ENCODE results near the gene ALDH3B1. TPM values are rescaled to one million over a fixed set of nuclear protein-coding genes. Genes with fewer than 3 reads are reported as not detected.

Gene ALDH3B1
- total and polyA plus RNA-seq, 2 experiments from 2014 or later: 15.4 to 15.7 TPM

DNA sequence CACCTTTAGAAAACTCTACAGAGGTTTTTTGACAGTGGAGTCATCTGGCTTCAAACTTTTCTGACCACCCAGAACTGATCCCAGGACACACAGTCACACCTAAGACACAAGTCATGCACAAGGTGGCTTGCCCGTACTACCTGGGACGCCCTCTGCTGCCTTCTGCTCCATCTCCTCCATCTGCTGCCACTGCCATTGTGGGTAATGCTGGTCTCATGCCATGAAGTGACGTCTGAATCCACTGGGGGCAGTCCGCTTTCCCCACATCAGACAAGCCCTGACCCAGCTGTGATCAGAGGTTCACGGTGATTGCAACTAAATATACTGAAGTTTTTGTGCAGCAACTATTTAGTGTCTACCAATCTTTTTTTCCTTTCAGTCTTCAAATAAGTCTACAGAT lies 14.9 kb downstream of the ALDH3B1 start:
- no peaks in the 10 kb centered on the region for H3K27me3 ChIP-seq
- H3K9me2 ChIP-seq (replicated peaks; ENCODE audit: insufficient read depth): no peaks in the 10 kb centered on the region
- 86% methylated on average over 5 of the region's 5 CpGs for WGBS (ENCODE audit: low lambda C conversion rate, missing lambda C conversion rate)
- H3K27ac ChIP-seq: no peak overlapping the region
- no peak overlapping the region for H3K4me2 ChIP-seq
- H2AFZ ChIP-seq: no peak overlapping the region
- no peaks in the 10 kb centered on the region for H3K36me3 ChIP-seq (replicated peaks; ENCODE audit: insufficient read depth, low read depth)
- H3K4me3 ChIP-seq: no peak overlapping the region
- TF ChIP-seq EZH2 (IDR thresholded peaks at IDR 0.05; ENCODE audit: borderline replicate concordance) (no peak), EZH2phosphoT487 (IDR thresholded peaks at IDR 0.05; ENCODE audit: low read depth, severe bottlenecking, unreplicated experiment) (no peak)
- TF ChIP-seq, protein P1, sequence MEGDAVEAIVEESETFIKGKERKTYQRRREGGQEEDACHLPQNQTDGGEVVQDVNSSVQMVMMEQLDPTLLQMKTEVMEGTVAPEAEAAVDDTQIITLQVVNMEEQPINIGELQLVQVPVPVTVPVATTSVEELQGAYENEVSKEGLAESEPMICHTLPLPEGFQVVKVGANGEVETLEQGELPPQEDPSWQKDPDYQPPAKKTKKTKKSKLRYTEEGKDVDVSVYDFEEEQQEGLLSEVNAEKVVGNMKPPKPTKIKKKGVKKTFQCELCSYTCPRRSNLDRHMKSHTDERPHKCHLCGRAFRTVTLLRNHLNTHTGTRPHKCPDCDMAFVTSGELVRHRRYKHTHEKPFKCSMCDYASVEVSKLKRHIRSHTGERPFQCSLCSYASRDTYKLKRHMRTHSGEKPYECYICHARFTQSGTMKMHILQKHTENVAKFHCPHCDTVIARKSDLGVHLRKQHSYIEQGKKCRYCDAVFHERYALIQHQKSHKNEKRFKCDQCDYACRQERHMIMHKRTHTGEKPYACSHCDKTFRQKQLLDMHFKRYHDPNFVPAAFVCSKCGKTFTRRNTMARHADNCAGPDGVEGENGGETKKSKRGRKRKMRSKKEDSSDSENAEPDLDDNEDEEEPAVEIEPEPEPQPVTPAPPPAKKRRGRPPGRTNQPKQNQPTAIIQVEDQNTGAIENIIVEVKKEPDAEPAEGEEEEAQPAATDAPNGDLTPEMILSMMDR (IDR thresholded peaks at IDR 0.05; ENCODE audit: poor library complexity): no peak
- no peaks in the 10 kb centered on the region for H3K9me3 ChIP-seq (ENCODE audit: low read depth)
- H3K79me2 ChIP-seq: peaks cover 5% of the 10 kb centered on the region
- no peaks in the 10 kb centered on the region for H4K20me1 ChIP-seq (ENCODE audit: insufficient read depth, poor library complexity, severe bottlenecking)
- peaks cover 5% of the 10 kb centered on the region for H3K4me1 ChIP-seq (ENCODE audit: insufficient read depth)
- DNase-seq (ENCODE audit: low spot score): no peak

- no peak overlapping the region for H2AFZ ChIP-seq
- DNase-seq (ENCODE audit: low spot score): no peak
- 97% methylated on average over 10 of the region's 18 CpGs for WGBS (ENCODE audit: low lambda C conversion rate, missing lambda C conversion rate)
- no peaks in the 10 kb centered on the region for H3K36me3 ChIP-seq (replicated peaks; ENCODE audit: insufficient read depth, low read depth)
- peaks cover 12% of the 10 kb centered on the region for H3K4me1 ChIP-seq (ENCODE audit: insufficient read depth)
- H3K79me2 ChIP-seq: peaks cover 12% of the 10 kb centered on the region
- H3K27ac ChIP-seq: no peak overlapping the region
- TF ChIP-seq EZH2 (IDR thresholded peaks at IDR 0.05; ENCODE audit: borderline replicate concordance): no peak
- TF ChIP-seq EZH2phosphoT487 (IDR thresholded peaks at IDR 0.05; ENCODE audit: low read depth, severe bottlenecking, unreplicated experiment): no peak
- TF ChIP-seq, protein P1 (IDR thresholded peaks at IDR 0.05; ENCODE audit: poor library complexity): no peak
- no peaks in the 10 kb centered on the region for H3K27me3 ChIP-seq
- H3K9me3 ChIP-seq (ENCODE audit: low read depth): no peaks in the 10 kb centered on the region
- no peaks in the 10 kb centered on the region for H3K9me2 ChIP-seq (replicated peaks; ENCODE audit: insufficient read depth)
- H4K20me1 ChIP-seq (ENCODE audit: insufficient read depth, poor library complexity, severe bottlenecking): no peaks in the 10 kb centered on the region
- no peak overlapping the region for H3K4me2 ChIP-seq
- H3K4me3 ChIP-seq: no peak overlapping the region
Observed at GRCh38 chr11:68026391-68027105, 16.4 kb downstream of the ALDH3B1 start.

GRCh38 chr11:68027667-68028066 lies 17.5 kb downstream of the ALDH3B1 start:
- Histone ChIP-seq H3K27ac (no peak overlapping the region), H3K4me3 (no peak overlapping the region), H3K4me2 (no peak overlapping the region), H2AFZ (no peak overlapping the region), H3K27me3 (no peaks in the 10 kb centered on the region), H4K20me1 (ENCODE audit: insufficient read depth, poor library complexity, severe bottlenecking) (no peaks in the 10 kb centered on the region), H3K4me1 (ENCODE audit: insufficient read depth) (peaks cover 13% of the 10 kb centered on the region), H3K79me2 (peaks cover 19% of the 10 kb centered on the region), H3K9me2 (replicated peaks; ENCODE audit: insufficient read depth) (no peaks in the 10 kb centered on the region), H3K9me3 (ENCODE audit: low read depth) (no peaks in the 10 kb centered on the region), H3K36me3 (replicated peaks; ENCODE audit: insufficient read depth, low read depth) (no peaks in the 10 kb centered on the region)
- TF ChIP-seq, protein P1 (IDR thresholded peaks at IDR 0.05; ENCODE audit: poor library complexity): no peak
- TF ChIP-seq EZH2phosphoT487 (IDR thresholded peaks at IDR 0.05; ENCODE audit: low read depth, severe bottlenecking, unreplicated experiment) (no peak), EZH2 (IDR thresholded peaks at IDR 0.05; ENCODE audit: borderline replicate concordance) (no peak)
- 95% methylated on average over 21 of the region's 21 CpGs for WGBS (ENCODE audit: low lambda C conversion rate, missing lambda C conversion rate)
- no peak for DNase-seq (ENCODE audit: low spot score)

Measured in hepatocyte (in vitro differentiated cells).